ENCODE measurements around the gene ZDHHC11.
A peak's percentile ranks its signal among the peaks of the same experiment; 100 is the strongest.
"Not testable (repeated sequence)": the region's sequence is repeated elsewhere in the genome, so short reads cannot be mapped to it uniquely, and the experiment has no call there.

Gene ZDHHC11

GRCh38 chr5:774304-774703 lies 76.5 kb downstream of the ZDHHC11 start:
- DNase-seq, result not testable (repeated sequence)

GRCh38 chr5:773517-774264 lies 77.1 kb downstream of the ZDHHC11 start:
- DNase-seq, result no peak

GRCh38 chr5:772931-773330 lies 77.9 kb downstream of the ZDHHC11 start:
- not testable (repeated sequence) for DNase-seq

- not testable (repeated sequence) for DNase-seq
Observed at GRCh38 chr5:772547-772890, 78.3 kb downstream of the ZDHHC11 start.

GRCh38 chr5:771841-772546 lies 78.8 kb downstream of the ZDHHC11 start:
- DNase-seq, result not testable (repeated sequence)

- DNase-seq, result not testable (repeated sequence)
Observed at GRCh38 chr5:771087-771781, 79.6 kb downstream of the ZDHHC11 start.

- DNase-seq, result not testable (repeated sequence)
Observed at GRCh38 chr5:770585-770984, 80.2 kb downstream of the ZDHHC11 start.

- not testable (repeated sequence) for DNase-seq
Observed at GRCh38 chr5:769485-770145, 81.2 kb downstream of the ZDHHC11 start.

GRCh38 chr5:766666-767431 lies 83.9 kb downstream of the ZDHHC11 start:
- DNase-seq, result no peak

GRCh38 chr5:765948-766631 lies 84.7 kb downstream of the ZDHHC11 start:
- no peak for DNase-seq

- DNase-seq, result no peak
Observed at GRCh38 chr5:763998-764781, 86.6 kb downstream of the ZDHHC11 start.

GRCh38 chr5:763397-763796 lies 87.4 kb downstream of the ZDHHC11 start:
- DNase-seq, result no peak

- not testable (repeated sequence) for DNase-seq
Observed at GRCh38 chr5:762996-763395, 87.8 kb downstream of the ZDHHC11 start.

GRCh38 chr5:761854-762710 lies 88.7 kb downstream of the ZDHHC11 start:
- DNase-seq, result no peak

- no peak for DNase-seq
Observed at GRCh38 chr5:761059-761771, 89.6 kb downstream of the ZDHHC11 start.

GRCh38 chr5:760363-761058 lies 90.3 kb downstream of the ZDHHC11 start:
- no peak for DNase-seq

- no peak for DNase-seq
Observed at GRCh38 chr5:759781-760362, 90.9 kb downstream of the ZDHHC11 start.

GRCh38 chr5:759111-759751 lies 91.6 kb downstream of the ZDHHC11 start:
- peak; percentile 79 for DNase-seq

Data from CD4-positive, alpha-beta T cell treated with Interleukin-12 subunit alpha and Interleukin-12 subunit beta, for 1 hour (primary cell).